Effector CD8-positive, alpha-beta T cell (primary cell): ENCODE measurements around the gene RPL38.

ENCODE experiments used
- DNase-seq: peaks from one replicate; lab custom pipeline; 2025; lab: John Stamatoyannopoulos, UW

RPL38 gene

GRCh38 chr17:74211141-74211911, 7.8 kb downstream of the RPL38 start:
- no peak for DNase-seq

GRCh38 chr17:74211912-74212208, 8.4 kb downstream of the RPL38 start:
- DNase-seq: no peak

GRCh38 chr17:74212209-74212912, 8.9 kb downstream of the RPL38 start:
- no peak for DNase-seq

GRCh38 chr17:74212913-74213791, 9.7 kb downstream of the RPL38 start, which contains the start of gene TTYH2:
Gene TTYH2 (plus strand): TSS chr17:74213571. CDS start chr17:74213588, 17 bp downstream.
- DNase-seq: peak; percentile 68

GRCh38 chr17:74213861-74214391, 10.4 kb downstream of the RPL38 start:
- no peak for DNase-seq

- no peak for DNase-seq
Observed at GRCh38 chr17:74214484-74215341, 11.2 kb downstream of the RPL38 start.

GRCh38 chr17:74215342-74215727, 11.9 kb downstream of the RPL38 start:
- DNase-seq: no peak

GRCh38 chr17:74216505-74216904, 13.0 kb downstream of the RPL38 start:
- no peak for DNase-seq

- DNase-seq: no peak
Observed at GRCh38 chr17:74217037-74217730, 13.7 kb downstream of the RPL38 start.

- DNase-seq: no peak
Observed at GRCh38 chr17:74217888-74218287, 14.4 kb downstream of the RPL38 start.

- DNase-seq: no peak
Observed at GRCh38 chr17:74218436-74218835, 15.0 kb downstream of the RPL38 start.

- no peak for DNase-seq
Observed at GRCh38 chr17:74219576-74220133, 16.2 kb downstream of the RPL38 start.

GRCh38 chr17:74220219-74220618, 16.7 kb downstream of the RPL38 start:
- no peak for DNase-seq

- DNase-seq: no peak
Observed at GRCh38 chr17:74220946-74221818, 17.7 kb downstream of the RPL38 start.

- DNase-seq: no peak
Observed at GRCh38 chr17:74222399-74222798, 18.9 kb downstream of the RPL38 start.

- no peak for DNase-seq
Observed at GRCh38 chr17:74223901-74224300, 20.4 kb downstream of the RPL38 start.

- no peak for DNase-seq
Observed at GRCh38 chr17:74224959-74225725, 21.7 kb downstream of the RPL38 start.

- DNase-seq: no peak
Observed at GRCh38 chr17:74226252-74226651, 22.8 kb downstream of the RPL38 start.
